Measurements from ENCODE around the gene HOXA2.

Gene HOXA2

DNA sequence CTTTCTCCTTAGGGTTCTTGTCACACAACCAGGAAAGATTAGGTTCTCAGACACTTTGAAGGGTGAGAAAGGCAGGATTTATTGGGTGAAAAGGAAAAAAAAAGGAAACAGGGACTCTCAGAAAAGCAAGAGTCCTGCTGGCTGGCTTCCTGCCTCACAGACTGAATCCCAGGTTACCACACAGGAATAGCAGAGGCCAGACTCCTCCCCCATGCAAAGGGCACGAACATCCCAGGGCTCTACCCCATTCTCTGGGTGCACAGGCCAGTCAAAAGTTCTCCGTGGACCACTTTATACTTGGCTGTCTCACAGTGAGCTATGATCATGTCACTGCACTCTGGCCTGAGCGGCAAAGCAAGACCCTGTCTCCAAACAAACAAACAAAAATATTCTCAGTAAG is 49.3 kb downstream of the HOXA2 start:
- Histone ChIP-seq H3K4me1 (ENCODE audit: control insufficient read depth, insufficient read depth, low read length) (0 out of 2 replicates have a peak, but pooled peaks cover 3% of the 10 kb centered on the region), H3K4me3 (ENCODE audit: low read depth, low read length) (no peak overlapping the region), H3K36me3 (ENCODE audit: control insufficient read depth in 2 of 2, insufficient read depth in 1 of 2, low read length in 2 of 2) (no peaks in the 10 kb centered on the region), H3K27ac (ENCODE audit: extremely low read depth, low read depth, low read length) (no peak overlapping the region), H3K9me3 (ENCODE audit: control insufficient read depth, insufficient read depth, low read depth, low read length) (no peaks in the 10 kb centered on the region)
- TF ChIP-seq PRDM1 (tag by site-specific recombination; IDR thresholded peaks at IDR 0.05) (peak; percentile 46; the same call in 1 of the 2 replicates), ZNF138 (tag by site-specific recombination; IDR thresholded peaks at IDR 0.05; ENCODE audit: borderline replicate concordance) (no peak), ZBTB1 (tag by site-specific recombination; IDR thresholded peaks at IDR 0.05) (no peak), GLIS1 (tag by site-specific recombination; IDR thresholded peaks at IDR 0.05) (0 out of 2 replicates have a peak, but pooled peaks have one; percentile 3)
- ChIA-PET CTCF (no interaction called here), POLR2A (no interaction called here)

DNA sequence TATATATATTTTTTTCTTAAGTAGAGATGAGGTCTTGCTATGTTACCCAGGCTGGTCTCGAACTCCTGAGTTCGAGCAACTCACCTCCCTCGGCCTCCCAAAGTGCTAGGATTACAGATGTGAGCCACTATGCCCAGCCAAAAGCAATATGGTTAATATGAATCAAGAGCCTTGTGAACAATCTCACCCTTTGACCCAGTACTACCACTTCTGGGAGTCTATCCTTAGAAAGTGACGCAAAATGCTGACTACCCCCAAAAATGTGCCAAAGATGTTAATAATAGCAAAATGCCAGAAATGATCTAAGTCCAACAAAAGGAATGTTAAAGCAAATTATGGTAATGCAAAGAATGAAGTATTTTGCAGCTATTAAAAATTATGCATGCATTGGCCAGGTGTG is 51.0 kb downstream of the HOXA2 start:
- CTCF ChIA-PET: no interaction called here
- POLR2A ChIA-PET: no interaction called here
- Histone ChIP-seq H3K4me1 (ENCODE audit: control insufficient read depth, insufficient read depth, low read length) (0 out of 2 replicates have a peak, but pooled peaks cover 3% of the 10 kb centered on the region), H3K27ac (ENCODE audit: extremely low read depth, low read depth, low read length) (no peak overlapping the region), H3K9me3 (ENCODE audit: control insufficient read depth, insufficient read depth, low read depth, low read length) (no peaks in the 10 kb centered on the region), H3K36me3 (ENCODE audit: control insufficient read depth in 2 of 2, insufficient read depth in 1 of 2, low read length in 2 of 2) (no peaks in the 10 kb centered on the region), H3K4me3 (ENCODE audit: low read depth, low read length) (no peak overlapping the region)
- TF ChIP-seq ZNF157 (tag by site-specific recombination; IDR thresholded peaks at IDR 0.05) (no peak), ZNF169 (tag by site-specific recombination; IDR thresholded peaks at IDR 0.05) (no peak), ZNF140 (tag by site-specific recombination; IDR thresholded peaks at IDR 0.05) (no peak), ZNF501 (tag by site-specific recombination; IDR thresholded peaks at IDR 0.05) (no peak), ZNF48 (tag by site-specific recombination; IDR thresholded peaks at IDR 0.05) (no peak), ZNF2 (tag by site-specific recombination; IDR thresholded peaks at IDR 0.05) (no peak), SP7 (tag by site-specific recombination; IDR thresholded peaks at IDR 0.05) (no peak), ZNF596 (tag by site-specific recombination; IDR thresholded peaks at IDR 0.05) (no peak), ZNF785 (tag by site-specific recombination; IDR thresholded peaks at IDR 0.05) (no peak), ZNF335 (tag by site-specific recombination; conservative IDR thresholded peaks at IDR 0.05) (no peak), ZNF404 (tag by site-specific recombination; IDR thresholded peaks at IDR 0.05) (no peak), MYNN (tag by site-specific recombination; IDR thresholded peaks at IDR 0.05; ENCODE audit: borderline replicate concordance) (no peak), ZNF114 (tag by site-specific recombination; IDR thresholded peaks at IDR 0.05) (no peak), ZNF600 (tag by site-specific recombination; IDR thresholded peaks at IDR 0.05) (no peak), ZNF433 (tag by site-specific recombination; IDR thresholded peaks at IDR 0.05; ENCODE audit: low read depth) (no peak)
- TF ChIP-seq, protein P1, sequence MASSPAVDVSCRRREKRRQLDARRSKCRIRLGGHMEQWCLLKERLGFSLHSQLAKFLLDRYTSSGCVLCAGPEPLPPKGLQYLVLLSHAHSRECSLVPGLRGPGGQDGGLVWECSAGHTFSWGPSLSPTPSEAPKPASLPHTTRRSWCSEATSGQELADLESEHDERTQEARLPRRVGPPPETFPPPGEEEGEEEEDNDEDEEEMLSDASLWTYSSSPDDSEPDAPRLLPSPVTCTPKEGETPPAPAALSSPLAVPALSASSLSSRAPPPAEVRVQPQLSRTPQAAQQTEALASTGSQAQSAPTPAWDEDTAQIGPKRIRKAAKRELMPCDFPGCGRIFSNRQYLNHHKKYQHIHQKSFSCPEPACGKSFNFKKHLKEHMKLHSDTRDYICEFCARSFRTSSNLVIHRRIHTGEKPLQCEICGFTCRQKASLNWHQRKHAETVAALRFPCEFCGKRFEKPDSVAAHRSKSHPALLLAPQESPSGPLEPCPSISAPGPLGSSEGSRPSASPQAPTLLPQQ (tag by site-specific recombination; IDR thresholded peaks at IDR 0.05): no peak
- TF ChIP-seq, protein P2, sequence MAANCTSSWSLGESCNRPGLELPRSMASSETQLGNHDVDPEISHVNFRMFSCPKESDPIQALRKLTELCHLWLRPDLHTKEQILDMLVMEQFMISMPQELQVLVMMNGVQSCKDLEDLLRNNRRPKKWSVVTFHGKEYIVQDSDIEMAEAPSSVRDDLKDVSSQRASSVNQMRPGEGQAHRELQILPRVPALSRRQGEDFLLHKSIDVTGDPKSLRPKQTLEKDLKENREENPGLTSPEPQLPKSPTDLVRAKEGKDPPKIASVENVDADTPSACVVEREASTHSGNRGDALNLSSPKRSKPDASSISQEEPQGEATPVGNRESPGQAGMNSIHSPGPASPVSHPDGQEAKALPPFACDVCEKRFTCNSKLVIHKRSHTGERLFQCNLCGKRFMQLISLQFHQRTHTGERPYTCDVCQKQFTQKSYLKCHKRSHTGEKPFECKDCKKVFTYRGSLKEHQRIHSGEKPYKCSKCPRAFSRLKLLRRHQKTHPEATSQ (tag by site-specific recombination; IDR thresholded peaks at IDR 0.05): no peak
- TF ChIP-seq, protein P3, sequence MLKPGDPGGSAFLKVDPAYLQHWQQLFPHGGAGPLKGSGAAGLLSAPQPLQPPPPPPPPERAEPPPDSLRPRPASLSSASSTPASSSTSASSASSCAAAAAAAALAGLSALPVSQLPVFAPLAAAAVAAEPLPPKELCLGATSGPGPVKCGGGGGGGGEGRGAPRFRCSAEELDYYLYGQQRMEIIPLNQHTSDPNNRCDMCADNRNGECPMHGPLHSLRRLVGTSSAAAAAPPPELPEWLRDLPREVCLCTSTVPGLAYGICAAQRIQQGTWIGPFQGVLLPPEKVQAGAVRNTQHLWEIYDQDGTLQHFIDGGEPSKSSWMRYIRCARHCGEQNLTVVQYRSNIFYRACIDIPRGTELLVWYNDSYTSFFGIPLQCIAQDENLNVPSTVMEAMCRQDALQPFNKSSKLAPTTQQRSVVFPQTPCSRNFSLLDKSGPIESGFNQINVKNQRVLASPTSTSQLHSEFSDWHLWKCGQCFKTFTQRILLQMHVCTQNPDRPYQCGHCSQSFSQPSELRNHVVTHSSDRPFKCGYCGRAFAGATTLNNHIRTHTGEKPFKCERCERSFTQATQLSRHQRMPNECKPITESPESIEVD (tag by site-specific recombination; IDR thresholded peaks at IDR 0.05): no peak
- TF ChIP-seq, protein P4, sequence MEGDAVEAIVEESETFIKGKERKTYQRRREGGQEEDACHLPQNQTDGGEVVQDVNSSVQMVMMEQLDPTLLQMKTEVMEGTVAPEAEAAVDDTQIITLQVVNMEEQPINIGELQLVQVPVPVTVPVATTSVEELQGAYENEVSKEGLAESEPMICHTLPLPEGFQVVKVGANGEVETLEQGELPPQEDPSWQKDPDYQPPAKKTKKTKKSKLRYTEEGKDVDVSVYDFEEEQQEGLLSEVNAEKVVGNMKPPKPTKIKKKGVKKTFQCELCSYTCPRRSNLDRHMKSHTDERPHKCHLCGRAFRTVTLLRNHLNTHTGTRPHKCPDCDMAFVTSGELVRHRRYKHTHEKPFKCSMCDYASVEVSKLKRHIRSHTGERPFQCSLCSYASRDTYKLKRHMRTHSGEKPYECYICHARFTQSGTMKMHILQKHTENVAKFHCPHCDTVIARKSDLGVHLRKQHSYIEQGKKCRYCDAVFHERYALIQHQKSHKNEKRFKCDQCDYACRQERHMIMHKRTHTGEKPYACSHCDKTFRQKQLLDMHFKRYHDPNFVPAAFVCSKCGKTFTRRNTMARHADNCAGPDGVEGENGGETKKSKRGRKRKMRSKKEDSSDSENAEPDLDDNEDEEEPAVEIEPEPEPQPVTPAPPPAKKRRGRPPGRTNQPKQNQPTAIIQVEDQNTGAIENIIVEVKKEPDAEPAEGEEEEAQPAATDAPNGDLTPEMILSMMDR (tag by site-specific recombination; IDR thresholded peaks at IDR 0.05): no peak

Measured in HEK293 (cell line).